Measurements from ENCODE around the gene USP6. TPM values are rescaled to one million over a fixed set of nuclear protein-coding genes. Genes with fewer than 3 reads are reported as not detected.

Gene USP6
- total and polyA plus RNA-seq, 10 of the 15 experiments (the other 5 are each of a cell fraction or from before 2014, with no cell fraction given), result under 0.01 to 0.39 (median 0.10) TPM; not detected in 2

GRCh38 chr17:5210614-5211252, 94.9 kb downstream of the USP6 start (continued):
- TF ChIP-seq ZNF592 (IDR thresholded peaks at IDR 0.05) (0 out of 2 replicates have a peak, but pooled peaks have one; percentile 18), FOXK2 (IDR thresholded peaks at IDR 0.05) (no peak), SKIL (IDR thresholded peaks at IDR 0.05; ENCODE audit: low read depth, poor library complexity, severe bottlenecking) (no peak), ZNF384 (IDR thresholded peaks at IDR 0.05; ENCODE audit: borderline replicate concordance, low read depth, low read length) (no peak), ZNF622 (IDR thresholded peaks at IDR 0.05) (no peak), WRNIP1 (IDR thresholded peaks at IDR 0.05; ENCODE audit: borderline replicate concordance, low read depth, low read length) (no peak), BCL3 (IDR thresholded peaks at IDR 0.05; ENCODE audit: borderline replicate concordance, insufficient read depth, low read depth, low read length, poor library complexity, severe bottlenecking) (peak; percentile 14), SUPT20H (IDR thresholded peaks at IDR 0.05; ENCODE audit: borderline replicate concordance, control insufficient read depth, low read depth, low read length) (no peak), SPI1 (IDR thresholded peaks at IDR 0.05; ENCODE audit: borderline replicate concordance, insufficient read depth, low read depth, low read length) (peak; percentile 39), REST (IDR thresholded peaks at IDR 0.05; ENCODE audit: low read depth, low read length) (no peak), ZBTB33 (IDR thresholded peaks at IDR 0.05) (no peak), IKZF1 (conservative IDR thresholded peaks at IDR 0.05) (no peak; the same call in 1 of the 2 replicates), ZNF24 (IDR thresholded peaks at IDR 0.05) (peak; percentile 58; the same call in 1 of the 2 replicates), IKZF2 (IDR thresholded peaks at IDR 0.05) (peak; percentile 48 to 65; a peak in 2 of 4 replicates)

All from GM12878 (cell line).